Measurements from ENCODE around the gene SEMA6A. TPM values are rescaled to one million over a fixed set of nuclear protein-coding genes. Genes with fewer than 3 reads are reported as not detected.

The SEMA6A gene
- total and polyA plus RNA-seq, 7 donors, result 1.1 to 7.6 (median 3.1) TPM

- H3K4me3 ChIP-seq, result no peak overlapping the region
- peaks cover 12% of the 10 kb centered on the region for H3K4me1 ChIP-seq
- peak; percentile 88 to 94 (median 91) for ATAC-seq
- no peaks in the 10 kb centered on the region for H3K27me3 ChIP-seq (ENCODE audit: insufficient read depth in 3 of 3, low read length in 2 of 3)
- H3K27ac ChIP-seq, result no peak overlapping the region
- WGBS, 3 donors, result 23 to 41% (median 24%) methylated on average over 3 of the region's 3 CpGs
- no peaks in the 10 kb centered on the region for H3K9me3 ChIP-seq
- no peak for TF ChIP-seq CTCF (IDR thresholded peaks at IDR 0.05)
- DNase-seq, result no peak
- intact Hi-C loops (cut with DNase I), result loop anchor here in 1 of 2 donors (10.0 kb wide), 1 partner anchor 128 kb away; no protein-coding TSS in a partner anchor
- peaks cover 2 to 17% of the 10 kb centered on the region in 2 donors for H3K36me3 ChIP-seq (ENCODE audit: insufficient read depth in 1 of 2, low read depth in 1 of 2)
Observed at GRCh38 chr5:116492776-116493175, 81.8 kb downstream of the SEMA6A start.

- intact Hi-C loops (cut with DNase I), result loop anchor here in 1 of 2 donors (10.0 kb wide), 1 partner anchor 127 kb away; no protein-coding TSS in a partner anchor
- 55 to 78% (median 60%) methylated on average over 3 of the region's 3 CpGs for WGBS, 3 donors
- peak; percentile 53 to 65 (median 58) for ATAC-seq
- Histone ChIP-seq H3K4me1 (peaks cover 12% of the 10 kb centered on the region), H3K27ac (no peak overlapping the region), H3K36me3 (ENCODE audit: insufficient read depth in 1 of 2, low read depth in 1 of 2) (peaks cover 2 to 24% of the 10 kb centered on the region in 2 donors), H3K27me3 (ENCODE audit: insufficient read depth in 3 of 3, low read length in 2 of 3) (no peaks in the 10 kb centered on the region), H3K4me3 (no peak overlapping the region), H3K9me3 (no peaks in the 10 kb centered on the region)
- no peak for TF ChIP-seq CTCF (IDR thresholded peaks at IDR 0.05)
- no peak for DNase-seq
Observed at GRCh38 chr5:116492016-116492623, 82.5 kb downstream of the SEMA6A start.

GRCh38 chr5:116488356-116489041 is 86.1 kb downstream of the SEMA6A start:
- no peak for ATAC-seq
- intact Hi-C loops (cut with DNase I), result no loop called here
- Histone ChIP-seq H3K36me3 (ENCODE audit: insufficient read depth in 1 of 2, low read depth in 1 of 2) (peaks cover 0 to 38% of the 10 kb centered on the region in 2 donors), H3K27ac (no peak overlapping the region), H3K9me3 (no peaks in the 10 kb centered on the region), H3K4me1 (peaks cover 11% of the 10 kb centered on the region), H3K27me3 (ENCODE audit: insufficient read depth in 3 of 3, low read length in 2 of 3) (no peaks in the 10 kb centered on the region), H3K4me3 (no peak overlapping the region)
- WGBS, 3 donors, result 93 to 96% (median 94%) methylated on average over 6 of the region's 6 CpGs
- no peak for TF ChIP-seq CTCF (IDR thresholded peaks at IDR 0.05)
- no peak for DNase-seq

DNA sequence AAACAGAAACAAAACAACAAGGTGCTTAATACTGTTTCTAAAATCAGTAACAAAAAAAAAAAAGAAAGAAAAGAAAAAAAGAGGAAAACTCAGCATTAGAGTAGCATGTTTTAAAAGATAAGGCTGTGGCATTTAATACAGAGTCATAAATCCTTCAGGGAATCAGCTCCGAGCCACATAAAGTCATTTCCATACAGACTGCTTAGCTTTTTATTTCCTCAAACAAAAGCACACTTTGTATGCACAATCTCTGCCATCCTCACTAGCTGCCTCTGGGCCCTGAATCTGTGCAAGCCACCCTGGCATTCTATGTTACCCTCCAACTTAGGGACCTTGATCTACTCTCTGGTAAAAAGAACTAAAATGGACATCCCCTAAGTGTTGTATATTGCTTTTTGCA is 87.6 kb downstream of the SEMA6A start:
- Histone ChIP-seq H3K27ac (no peak overlapping the region), H3K9me3 (no peaks in the 10 kb centered on the region), H3K4me1 (peaks cover 7% of the 10 kb centered on the region), H3K4me3 (no peak overlapping the region), H3K36me3 (ENCODE audit: insufficient read depth in 1 of 2, low read depth in 1 of 2) (peaks cover 0 to 45% of the 10 kb centered on the region in 2 donors), H3K27me3 (ENCODE audit: insufficient read depth in 3 of 3, low read length in 2 of 3) (no peaks in the 10 kb centered on the region)
- no peak for ATAC-seq
- WGBS, 3 donors, result 76 to 86% (median 85%) methylated on average over 1 of the region's 1 CpG
- no peak for DNase-seq
- intact Hi-C loops (cut with DNase I), result no loop called here
- no peak for TF ChIP-seq CTCF (IDR thresholded peaks at IDR 0.05)
